Kidney (tissue), 14 donors: ENCODE measurements around the gene DEFB132. TPM values are rescaled to one million over a fixed set of nuclear protein-coding genes. Genes with fewer than 3 reads are reported as not detected.

ENCODE experiments used
- DNase-seq, 5 donors: peaks; one replicate each; pipeline ENCODE4 v3.0.0-alpha.2; 2013 to 2020
- FAIRE-seq: peaks from 2 replicates; lab custom pipeline; 2012; peaks lifted over from hg19 to GRCh38; lab: Jason Lieb, UNC
- H3K27ac ChIP-seq, 2 donors: one replicate each; pipeline ENCODE4 v1.7.0; 2013; ENCODE audit warnings: low read depth in 2 of 2, low read length in 2 of 2, inconsistent platforms in 1 of 2
- H3K27me3 ChIP-seq: one replicate; pipeline ENCODE4 v1.7.1; 2013; ENCODE audit warnings: low read length, inconsistent platforms; ENCODE audit not compliant: control insufficient read depth, insufficient read depth
- H3K36me3 ChIP-seq, 3 donors: one replicate each; pipeline versions ENCODE4 v1.7.0 to v1.7.1; 2013; ENCODE audit warnings: low read length in 3 of 3, control low read depth in 1 of 3, inconsistent platforms in 1 of 3; ENCODE audit not compliant: insufficient read depth in 3 of 3, control insufficient read depth in 2 of 3
- H3K4me1 ChIP-seq, 3 donors: one replicate each; pipeline versions ENCODE4 v1.7.0 to v1.7.1; 2013; ENCODE audit warnings: low read length in 3 of 3, inconsistent platforms in 1 of 3, low read depth in 1 of 3; ENCODE audit not compliant: control insufficient read depth in 2 of 3, insufficient read depth in 2 of 3
- H3K4me3 ChIP-seq, 3 donors: one replicate each; pipeline versions ENCODE4 v1.7.0 to v1.8.1; 2013; ENCODE audit warnings: low read length in 3 of 3, control low read depth in 1 of 3, inconsistent platforms in 1 of 3
- H3K9ac ChIP-seq, 3 donors: one replicate each; pipeline versions ENCODE4 v1.7.0 to v1.7.1; 2013; ENCODE audit warnings: low read length in 3 of 3, control low read depth in 1 of 3, inconsistent platforms in 1 of 3
- H3K9me3 ChIP-seq, 3 donors: one replicate each; pipeline versions ENCODE4 v1.7.0 to v1.7.1; 2013; ENCODE audit warnings: low read length in 3 of 3, control low read depth in 1 of 3, inconsistent platforms in 1 of 3; ENCODE audit not compliant: control insufficient read depth in 2 of 3, insufficient read depth in 1 of 3
- intact Hi-C: fragments of 100-400 bp; cut with DNase I; formaldehyde crosslinking; loops from one replicate; pipeline ENCODE4 v1.11.1; 2022
- polyA plus RNA-seq: library from polyadenylated mRNA; stranded (reverse); fragments of 350-450 nt; fragmentation: Illumina TruSeq; extraction: RNeasy Lipid Tissue Mini Kit (QIAGEN cat#74804); gene quantifications from one replicate; pipeline ENCODE4 v1.2.3, GENCODE V29; 2014; ENCODE audit warnings: low read depth, low replicate concordance; ENCODE audit not compliant: insufficient read depth
- total RNA-seq: library from RNA; stranded (reverse); fragmentation: NEBNext Ultra II Directional; extraction: Animal tissue kit (Norgen Biotek cat#: 25700); gene quantifications from one replicate; pipeline ENCODE4 v1.2.1, GENCODE V29; 2021
- TF ChIP-seq, protein P1 (sequence below): IDR thresholded peaks from 3 replicates; pipeline ENCODE4 v1.5.1; 2012; ENCODE audit warnings: mild to moderate bottlenecking, moderate library complexity, borderline replicate concordance; ENCODE audit not compliant: insufficient read depth; ENCODE audit errors: extremely low read depth
- donor health status: control.
- donor health status: control.
- donor health status: control.
- donor health status: control.
- donor health status: control.
- donor health status: DM: yes; HTN: yes; CAD: no.
- donor health status: Normal renal cell carcinoma (clear cell type).

DEFB132 gene
- total and polyA plus RNA-seq, 2 donors from 2014 or later: 0.24 TPM; not detected in 1

DNA sequence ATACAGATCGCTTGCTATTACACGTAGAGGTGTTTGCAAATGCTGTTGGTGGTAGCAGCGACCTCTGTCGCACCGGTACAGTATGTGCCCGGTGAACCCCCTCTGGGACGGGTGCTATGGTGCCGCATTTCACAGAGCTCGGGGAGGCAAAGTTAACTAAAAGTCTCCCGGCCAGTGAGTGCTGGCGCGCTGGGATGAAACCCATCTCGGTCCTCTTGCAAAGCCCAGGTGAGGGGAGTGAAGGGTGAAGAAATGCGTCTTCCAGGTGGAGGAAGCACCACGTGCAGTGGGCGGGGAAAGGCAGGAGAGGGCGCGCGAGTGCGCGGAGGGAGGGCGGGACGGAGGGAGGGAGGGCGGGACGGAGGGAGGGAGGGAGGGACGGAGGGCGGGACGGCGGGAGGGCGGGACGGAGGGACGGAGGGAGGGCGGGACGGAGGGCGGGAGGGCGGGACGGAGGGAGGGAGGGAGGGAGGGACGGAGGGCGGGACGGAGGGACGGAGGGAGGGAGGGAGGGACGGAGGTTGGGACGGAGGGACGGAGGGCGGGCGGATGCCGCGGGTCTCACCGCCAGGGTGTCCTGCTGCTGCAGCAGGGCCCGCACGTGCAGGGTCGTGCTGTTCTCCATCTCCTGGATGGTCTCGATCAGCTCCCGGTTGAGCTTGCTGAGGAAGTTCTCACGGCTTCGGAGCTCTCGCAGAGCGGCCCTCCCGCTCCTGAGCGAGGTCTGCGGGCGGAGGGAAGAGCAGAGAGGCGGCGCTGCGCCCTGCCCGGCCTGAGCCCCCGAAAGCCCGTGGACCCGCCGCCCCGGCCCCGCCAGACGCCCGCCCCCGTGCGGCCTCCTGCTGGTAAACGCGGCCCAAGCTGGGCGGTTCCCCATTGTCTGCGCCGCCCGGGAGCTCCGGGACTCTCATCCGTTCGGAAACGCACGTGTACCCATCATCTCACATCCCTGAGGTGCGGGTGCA lies 21.4 kb downstream of the DEFB132 start:
- intact Hi-C loops: no loop called here
- H3K4me1 ChIP-seq: no peaks in the 10 kb centered on the region
- H3K9me3 ChIP-seq: no peaks in the 10 kb centered on the region
- FAIRE-seq: no peak
- no peak overlapping the region for H3K27ac ChIP-seq
- peaks cover 2 to 27% (median 7%) of the 10 kb centered on the region in 3 donors for H3K36me3 ChIP-seq
- H3K4me3 ChIP-seq: no peak overlapping the region
- no peak overlapping the region for H3K9ac ChIP-seq
- H3K27me3 ChIP-seq: no peaks in the 10 kb centered on the region
- TF ChIP-seq, protein P1, sequence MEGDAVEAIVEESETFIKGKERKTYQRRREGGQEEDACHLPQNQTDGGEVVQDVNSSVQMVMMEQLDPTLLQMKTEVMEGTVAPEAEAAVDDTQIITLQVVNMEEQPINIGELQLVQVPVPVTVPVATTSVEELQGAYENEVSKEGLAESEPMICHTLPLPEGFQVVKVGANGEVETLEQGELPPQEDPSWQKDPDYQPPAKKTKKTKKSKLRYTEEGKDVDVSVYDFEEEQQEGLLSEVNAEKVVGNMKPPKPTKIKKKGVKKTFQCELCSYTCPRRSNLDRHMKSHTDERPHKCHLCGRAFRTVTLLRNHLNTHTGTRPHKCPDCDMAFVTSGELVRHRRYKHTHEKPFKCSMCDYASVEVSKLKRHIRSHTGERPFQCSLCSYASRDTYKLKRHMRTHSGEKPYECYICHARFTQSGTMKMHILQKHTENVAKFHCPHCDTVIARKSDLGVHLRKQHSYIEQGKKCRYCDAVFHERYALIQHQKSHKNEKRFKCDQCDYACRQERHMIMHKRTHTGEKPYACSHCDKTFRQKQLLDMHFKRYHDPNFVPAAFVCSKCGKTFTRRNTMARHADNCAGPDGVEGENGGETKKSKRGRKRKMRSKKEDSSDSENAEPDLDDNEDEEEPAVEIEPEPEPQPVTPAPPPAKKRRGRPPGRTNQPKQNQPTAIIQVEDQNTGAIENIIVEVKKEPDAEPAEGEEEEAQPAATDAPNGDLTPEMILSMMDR: no peak
- DNase-seq: peak in 2 of 5 donors; percentile 30 to 76

DNA sequence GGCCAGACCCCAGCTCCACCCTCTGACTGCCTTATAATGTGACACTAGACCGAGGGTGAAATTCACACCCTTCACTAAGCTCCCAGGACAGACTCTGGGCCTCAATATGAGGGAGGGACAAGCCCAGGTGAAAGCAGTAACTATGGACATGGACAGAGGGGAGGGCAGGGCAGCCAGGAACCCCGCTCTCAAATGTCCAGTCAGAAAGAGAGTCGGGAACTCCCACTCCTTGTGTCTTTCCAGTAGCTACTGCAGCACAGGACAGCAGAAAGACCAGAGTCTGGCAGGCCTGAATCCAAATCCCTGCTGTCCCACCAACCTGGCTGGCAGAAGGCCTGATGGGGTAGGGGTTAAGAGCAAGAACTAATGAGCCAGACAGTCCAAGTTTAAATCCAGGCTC lies 26.6 kb downstream of the DEFB132 start:
- no peaks in the 10 kb centered on the region for H3K27me3 ChIP-seq
- H3K27ac ChIP-seq: no peak overlapping the region
- FAIRE-seq (no peak), DNase-seq (peak in 3 of 5 donors; percentile 47 to 64 (median 60))
- intact Hi-C loops: no loop called here
- H3K4me1 ChIP-seq: no peaks in the 10 kb centered on the region
- no peak overlapping the region for H3K9ac ChIP-seq
- H3K4me3 ChIP-seq: no peak overlapping the region
- peaks cover 0 to 5% (median 5%) of the 10 kb centered on the region in 3 donors for H3K36me3 ChIP-seq
- H3K9me3 ChIP-seq: no peaks in the 10 kb centered on the region
- TF ChIP-seq, protein P1: no peak

DNA sequence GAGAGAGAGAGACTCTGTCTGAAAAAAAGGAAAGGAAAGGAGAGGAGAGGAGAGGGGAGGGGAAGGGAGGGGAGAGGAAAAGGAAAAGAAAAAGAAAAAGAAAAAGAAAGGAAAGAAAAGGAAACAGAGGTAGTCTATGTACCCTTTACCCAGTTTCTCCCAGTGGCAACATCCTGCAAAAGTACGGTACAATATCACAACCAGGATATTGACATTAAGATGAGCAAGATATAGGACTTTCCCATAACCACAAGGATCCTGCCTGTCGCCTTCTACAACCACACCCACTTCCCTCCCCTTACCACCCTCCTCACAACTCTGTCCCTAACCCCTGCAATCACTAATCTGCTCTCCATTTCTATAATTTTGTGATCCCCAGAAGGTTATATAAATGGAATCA lies 29.0 kb downstream of the DEFB132 start:
- Histone ChIP-seq H3K4me3 (no peak overlapping the region), H3K9ac (no peak overlapping the region), H3K36me3 (peaks cover 0 to 4% (median 3%) of the 10 kb centered on the region in 3 donors), H3K9me3 (no peaks in the 10 kb centered on the region), H3K4me1 (peaks cover 0 to 11% (median 4%) of the 10 kb centered on the region in 3 donors), H3K27me3 (no peaks in the 10 kb centered on the region), H3K27ac (no peak overlapping the region)
- intact Hi-C loops: no loop called here
- FAIRE-seq: no peak
- DNase-seq: no peak
- TF ChIP-seq, protein P1: no peak
